K562 (cell line): ENCODE results near the gene HYPK. TPM values are rescaled to one million over a fixed set of nuclear protein-coding genes. Genes with fewer than 3 reads are reported as not detected.

Source experiments
- CEBPG ChIP-seq, 3 experiments: fragments of 200-800 bp in 1 of 3; sonication (Bioruptor generic) in 1 of 3; sonication (generic) in 1 of 3; formaldehyde crosslinking in 1 of 3; IDR thresholded peaks in 2 of 3; conservative IDR thresholded peaks in 1 of 3; 2 replicates each; pipeline versions ENCODE4 v1.6.1 to v1.8.0; 2016 to 2022; ENCODE audit warnings: missing compliant biosample characterization in 2 of 3, missing genetic modification characterization in 2 of 3, mild to moderate bottlenecking in 1 of 3, missing genetic modification reagents in 1 of 3
- HDAC8 ChIP-seq: fragments of 450-650 bp; IDR thresholded peaks from 2 replicates; pipeline ENCODE4 v1.6.1; 2016; ENCODE audit warnings: mild to moderate bottlenecking, missing genetic modification characterization, moderate library complexity, missing compliant biosample characterization
- HMGXB4 ChIP-seq: sonication (generic); formaldehyde crosslinking; IDR thresholded peaks from 2 replicates; pipeline ENCODE4 v1.8.1; 2023; ENCODE audit warnings: mild to moderate bottlenecking, missing genetic modification reagents
- HNRNPLL ChIP-seq: fragments of 200-400 bp; formaldehyde crosslinking; IDR thresholded peaks from 2 replicates; pipeline ENCODE4 v1.6.1; 2017; ENCODE audit warnings: low read length, low read depth, mild to moderate bottlenecking; ENCODE audit not compliant: poor library complexity, severe bottlenecking
- MTA3 ChIP-seq: fragments of 450-650 bp; formaldehyde crosslinking; IDR thresholded peaks from 2 replicates; pipeline ENCODE4 v1.6.1; 2017; ENCODE audit warnings: mild to moderate bottlenecking, borderline replicate concordance
- SRSF9 ChIP-seq: fragments of 200-400 bp; formaldehyde crosslinking; IDR thresholded peaks from 2 replicates; pipeline ENCODE4 v1.6.1; 2017; ENCODE audit warnings: low read depth, low read length, borderline replicate concordance
- ZBTB1 ChIP-seq: sonication (generic); formaldehyde crosslinking; IDR thresholded peaks from 2 replicates; pipeline ENCODE4 v1.8.1; 2023; ENCODE audit warnings: missing genetic modification reagents, low read depth, mild to moderate bottlenecking, borderline replicate concordance
- ZNF263 ChIP-seq: sonication (generic); formaldehyde crosslinking; IDR thresholded peaks from 2 replicates; pipeline ENCODE4 v1.8.0; 2022; ENCODE audit warnings: mild to moderate bottlenecking, missing genetic modification reagents, borderline replicate concordance
- ZNF280B ChIP-seq: fragments of 250-450 bp; sonication (Bioruptor Pico); IDR thresholded peaks from 2 replicates; pipeline ENCODE4 v1.5.1; 2021; ENCODE audit warnings: mild to moderate bottlenecking
- ZNF57 ChIP-seq: fragments of 450-650 bp; formaldehyde crosslinking; IDR thresholded peaks from 2 replicates; pipeline ENCODE4 v1.4.0; 2020; ENCODE audit warnings: mild to moderate bottlenecking, moderate library complexity
- polyA plus RNA-seq, 8 experiments: library from polyadenylated mRNA; depleted of rRNA in 4 of 8; stranded (reverse) in 5 of 8; unstranded in 3 of 8; fragments of >200 nt; fragmentation: Nextera tagmentation in 2 of 8; fragmentation: Illumina TruSeq in 1 of 8; extraction: Ambion mirVana in 2 of 8; extraction: Trizol in 1 of 8; gene quantifications; 2 replicates each; pipeline versions ENCODE4 v1.2.1 to v1.2.3, GENCODE V29; 2011 to 2014; ENCODE audit warnings: inconsistent platforms in 1 of 8, missing spikeins in 1 of 8
- total RNA-seq, 7 experiments: library from RNA; depleted of rRNA in 6 of 7; stranded (reverse); fragments of >200 nt in 6 of 7; fragmentation: Illumina TruSeq in 2 of 7; extraction: Trizol in 2 of 7; gene quantifications; 2 replicates each; pipeline versions ENCODE4 v1.2.1 to v1.2.3, GENCODE V29; 2011 to 2021; ENCODE audit warnings: low replicate concordance in 1 of 7
- TF ChIP-seq, protein P1 (sequence below): fragments of 450-650 bp; formaldehyde crosslinking; IDR thresholded peaks from 2 replicates; pipeline ENCODE4 v1.4.0; 2020; ENCODE audit warnings: mild to moderate bottlenecking
- TF ChIP-seq, protein P2 (sequence below): sonication (generic); formaldehyde crosslinking; IDR thresholded peaks from 2 replicates; pipeline ENCODE4 v1.8.1; 2023; ENCODE audit warnings: mild to moderate bottlenecking, missing genetic modification reagents, moderate library complexity
- TF ChIP-seq, protein P3 (sequence below): fragments of 250-450 bp; sonication (Bioruptor Pico); IDR thresholded peaks from 2 replicates; pipeline ENCODE4 v1.9.0; 2021; ENCODE audit warnings: mild to moderate bottlenecking, inconsistent platforms
- TF ChIP-seq, protein P4 (sequence below): sonication (generic); formaldehyde crosslinking; IDR thresholded peaks from 2 replicates; pipeline ENCODE4 v1.8.1; 2023; ENCODE audit warnings: mild to moderate bottlenecking, missing genetic modification reagents

Gene HYPK
- total and polyA plus RNA-seq, 9 of the 15 experiments (the other 6 are each of a cell fraction or from before 2014, with no cell fraction given) = 7.2 to 28.0 (median 21.1) TPM

DNA sequence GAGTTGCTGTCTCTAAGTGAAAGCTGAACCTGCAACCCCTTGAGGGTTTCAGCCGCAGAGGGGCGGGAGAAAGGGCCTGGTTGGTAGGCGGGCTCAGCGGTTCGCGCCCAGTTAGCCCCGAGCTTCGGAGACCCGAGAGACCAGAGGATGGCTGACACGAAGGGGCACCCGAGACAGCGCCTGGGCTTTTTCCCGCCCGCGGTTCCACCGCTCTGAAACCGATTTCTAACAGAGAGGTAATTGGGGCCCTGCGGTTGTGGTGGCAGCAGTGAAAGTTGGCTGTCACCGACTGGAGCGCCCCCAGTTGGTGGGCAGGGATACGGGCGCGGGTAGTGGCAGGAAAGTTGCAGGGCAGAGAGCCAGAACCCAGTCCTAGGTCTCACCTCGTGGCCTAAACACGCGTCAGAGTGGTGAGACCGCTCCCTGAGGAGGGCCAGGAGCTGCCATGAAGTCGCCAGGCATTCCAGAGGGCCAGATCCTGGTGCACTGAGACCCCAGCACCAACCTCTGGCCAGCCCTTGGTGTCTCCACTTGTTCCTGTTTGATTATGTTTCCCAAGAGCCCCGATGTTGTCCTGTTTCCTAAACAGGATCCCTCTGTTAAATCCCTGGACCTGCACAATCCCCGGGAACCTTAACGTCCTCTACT is 23.0 kb upstream of the HYPK start (continued):
- TF ChIP-seq ZNF280B (CRISPR knock-in tag) (no peak), HDAC8 (0 out of 2 replicates have a peak, but pooled peaks have one; percentile 20), CEBPG (CRISPR knock-in tag; IDR thresholded peaks at IDR 0.05) (no peak), CEBPG (tag; conservative IDR thresholded peaks at IDR 0.05 in 1 of 2, IDR thresholded peaks at IDR 0.05 in 1 of 2) (no peak), MTA3 (peak; percentile 48; the same call in 1 of the 2 replicates), HMGXB4 (CRISPR knock-in tag) (no peak), ZNF263 (CRISPR knock-in tag) (no peak), HNRNPLL (no peak), SRSF9 (no peak), ZBTB1 (CRISPR knock-in tag) (no peak), ZNF57 (CRISPR knock-in tag) (no peak)
- TF ChIP-seq, protein P1, sequence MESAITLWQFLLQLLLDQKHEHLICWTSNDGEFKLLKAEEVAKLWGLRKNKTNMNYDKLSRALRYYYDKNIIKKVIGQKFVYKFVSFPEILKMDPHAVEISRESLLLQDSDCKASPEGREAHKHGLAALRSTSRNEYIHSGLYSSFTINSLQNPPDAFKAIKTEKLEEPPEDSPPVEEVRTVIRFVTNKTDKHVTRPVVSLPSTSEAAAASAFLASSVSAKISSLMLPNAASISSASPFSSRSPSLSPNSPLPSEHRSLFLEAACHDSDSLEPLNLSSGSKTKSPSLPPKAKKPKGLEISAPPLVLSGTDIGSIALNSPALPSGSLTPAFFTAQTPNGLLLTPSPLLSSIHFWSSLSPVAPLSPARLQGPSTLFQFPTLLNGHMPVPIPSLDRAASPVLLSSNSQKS = no peak
- TF ChIP-seq, protein P2, sequence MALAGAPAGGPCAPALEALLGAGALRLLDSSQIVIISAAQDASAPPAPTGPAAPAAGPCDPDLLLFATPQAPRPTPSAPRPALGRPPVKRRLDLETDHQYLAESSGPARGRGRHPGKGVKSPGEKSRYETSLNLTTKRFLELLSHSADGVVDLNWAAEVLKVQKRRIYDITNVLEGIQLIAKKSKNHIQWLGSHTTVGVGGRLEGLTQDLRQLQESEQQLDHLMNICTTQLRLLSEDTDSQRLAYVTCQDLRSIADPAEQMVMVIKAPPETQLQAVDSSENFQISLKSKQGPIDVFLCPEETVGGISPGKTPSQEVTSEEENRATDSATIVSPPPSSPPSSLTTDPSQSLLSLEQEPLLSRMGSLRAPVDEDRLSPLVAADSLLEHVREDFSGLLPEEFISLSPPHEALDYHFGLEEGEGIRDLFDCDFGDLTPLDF (CRISPR knock-in tag) = no peak
- TF ChIP-seq, protein P3, sequence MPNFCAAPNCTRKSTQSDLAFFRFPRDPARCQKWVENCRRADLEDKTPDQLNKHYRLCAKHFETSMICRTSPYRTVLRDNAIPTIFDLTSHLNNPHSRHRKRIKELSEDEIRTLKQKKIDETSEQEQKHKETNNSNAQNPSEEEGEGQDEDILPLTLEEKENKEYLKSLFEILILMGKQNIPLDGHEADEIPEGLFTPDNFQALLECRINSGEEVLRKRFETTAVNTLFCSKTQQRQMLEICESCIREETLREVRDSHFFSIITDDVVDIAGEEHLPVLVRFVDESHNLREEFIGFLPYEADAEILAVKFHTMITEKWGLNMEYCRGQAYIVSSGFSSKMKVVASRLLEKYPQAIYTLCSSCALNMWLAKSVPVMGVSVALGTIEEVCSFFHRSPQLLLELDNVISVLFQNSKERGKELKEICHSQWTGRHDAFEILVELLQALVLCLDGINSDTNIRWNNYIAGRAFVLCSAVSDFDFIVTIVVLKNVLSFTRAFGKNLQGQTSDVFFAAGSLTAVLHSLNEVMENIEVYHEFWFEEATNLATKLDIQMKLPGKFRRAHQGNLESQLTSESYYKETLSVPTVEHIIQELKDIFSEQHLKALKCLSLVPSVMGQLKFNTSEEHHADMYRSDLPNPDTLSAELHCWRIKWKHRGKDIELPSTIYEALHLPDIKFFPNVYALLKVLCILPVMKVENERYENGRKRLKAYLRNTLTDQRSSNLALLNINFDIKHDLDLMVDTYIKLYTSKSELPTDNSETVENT (CRISPR knock-in tag) = no peak
- TF ChIP-seq, protein P4, sequence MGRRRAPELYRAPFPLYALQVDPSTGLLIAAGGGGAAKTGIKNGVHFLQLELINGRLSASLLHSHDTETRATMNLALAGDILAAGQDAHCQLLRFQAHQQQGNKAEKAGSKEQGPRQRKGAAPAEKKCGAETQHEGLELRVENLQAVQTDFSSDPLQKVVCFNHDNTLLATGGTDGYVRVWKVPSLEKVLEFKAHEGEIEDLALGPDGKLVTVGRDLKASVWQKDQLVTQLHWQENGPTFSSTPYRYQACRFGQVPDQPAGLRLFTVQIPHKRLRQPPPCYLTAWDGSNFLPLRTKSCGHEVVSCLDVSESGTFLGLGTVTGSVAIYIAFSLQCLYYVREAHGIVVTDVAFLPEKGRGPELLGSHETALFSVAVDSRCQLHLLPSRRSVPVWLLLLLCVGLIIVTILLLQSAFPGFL = no peak
